BE2C (cell line): ENCODE measurements around the gene FOSB.
A peak's percentile ranks its signal among the peaks of the same experiment; 100 is the strongest.

ENCODE experiments used
- DNase-seq: peaks from one replicate; pipeline ENCODE4 v3.0.0-alpha.2; 2020
- H3K27me3 ChIP-seq: fragments of 250-450 bp; sonication (Bioruptor Pico); 2 replicates; pipeline ENCODE4 v1.5.1; 2020; ENCODE audit warnings: mild to moderate bottlenecking
- H3K36me3 ChIP-seq: fragments of 250-450 bp; sonication (Bioruptor Pico); 2 replicates; pipeline ENCODE4 v1.5.1; 2020; ENCODE audit warnings: mild to moderate bottlenecking
- H3K4me1 ChIP-seq: fragments of 250-450 bp; sonication (Bioruptor Pico); 2 replicates; pipeline ENCODE4 v1.5.1; 2020
- H3K4me3 ChIP-seq: 2 replicates; pipeline ENCODE4 v1.5.1; 2011; ENCODE audit warnings: low read depth, low read length
- H3K9me3 ChIP-seq: fragments of 250-450 bp; sonication (Bioruptor Pico); 2 replicates; pipeline ENCODE4 v1.5.1; 2020
- CTCF ChIP-seq: IDR thresholded peaks from 2 replicates; pipeline ENCODE4 v1.5.1; 2012; ENCODE audit warnings: mild to moderate bottlenecking, low read depth, low read length

Gene FOSB

DNA sequence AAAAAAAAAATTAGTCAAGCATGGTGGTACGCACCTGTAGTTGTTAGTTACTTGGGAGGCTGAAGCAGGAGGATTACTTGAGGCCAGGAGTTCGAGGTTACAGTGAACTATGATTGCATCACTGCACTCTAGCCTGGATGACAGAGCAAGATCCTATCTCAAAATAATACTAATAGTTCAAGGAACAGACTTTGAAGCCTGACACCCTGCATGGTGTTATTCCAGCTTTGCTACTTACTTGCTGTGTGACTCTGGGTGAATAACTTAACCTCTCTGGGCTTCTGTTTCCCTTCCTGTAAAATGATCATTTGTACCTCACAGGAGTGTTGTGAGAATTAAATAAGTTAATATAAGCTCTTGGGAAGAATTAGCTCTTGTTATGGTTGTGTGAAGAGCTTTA, 3.5 kb upstream of the FOSB start:
- no peaks in the 10 kb centered on the region for H3K36me3 ChIP-seq
- no peaks in the 10 kb centered on the region for H3K9me3 ChIP-seq
- no peaks in the 10 kb centered on the region; the same call in 1 of the 2 replicates for H3K27me3 ChIP-seq
- H3K4me1 ChIP-seq = no peaks in the 10 kb centered on the region; the same call in 1 of the 2 replicates
- no peak overlapping the region for H3K4me3 ChIP-seq
- TF ChIP-seq CTCF = no peak
- no peak for DNase-seq

DNA sequence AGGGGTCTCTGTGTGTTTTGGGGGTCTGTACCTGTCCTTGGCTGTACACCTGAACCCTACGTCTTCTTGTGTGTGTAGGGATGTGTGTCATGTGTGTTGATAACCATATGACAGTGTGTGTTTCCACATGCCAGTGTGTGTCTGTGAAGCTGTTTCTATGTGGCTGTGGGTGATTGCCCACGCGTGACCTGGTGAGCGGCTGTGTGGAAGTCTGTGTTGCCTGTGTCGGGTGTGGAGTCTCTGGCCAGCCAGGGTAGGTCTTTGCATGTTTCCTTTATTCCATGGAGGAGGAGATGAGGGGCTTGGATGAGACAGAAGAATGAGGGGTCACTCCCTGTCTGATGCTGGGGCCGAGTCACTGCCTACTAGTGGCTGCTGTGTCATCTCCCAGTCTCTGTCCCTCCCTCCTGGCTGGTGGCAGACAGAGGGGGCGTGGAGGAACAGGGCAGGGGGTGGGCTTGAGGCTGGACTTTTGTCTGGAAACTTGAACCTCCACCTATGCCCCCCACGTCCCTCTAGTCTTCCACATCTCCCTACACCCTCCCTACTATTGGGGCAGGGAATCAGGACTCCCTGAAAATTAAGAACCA, 2.8 kb upstream of the FOSB start:
- DNase-seq = no peak
- Histone ChIP-seq H3K4me3 (no peak overlapping the region), H3K27me3 (no peaks in the 10 kb centered on the region), H3K4me1 (no peaks in the 10 kb centered on the region; the same call in 1 of the 2 replicates), H3K36me3 (no peaks in the 10 kb centered on the region), H3K9me3 (no peaks in the 10 kb centered on the region)
- TF ChIP-seq CTCF = no peak

GRCh38 chr19:45467115-45467455, 711 bp upstream of the FOSB start:
- Histone ChIP-seq H3K4me3 (peak overlapping the region; percentile 70), H3K4me1 (no peaks in the 10 kb centered on the region; the same call in 1 of the 2 replicates), H3K9me3 (no peaks in the 10 kb centered on the region), H3K36me3 (no peaks in the 10 kb centered on the region), H3K27me3 (peaks cover 1% of the 10 kb centered on the region; the same call in 1 of the 2 replicates)
- no peak; the same call in 1 of the 2 replicates for TF ChIP-seq CTCF
- DNase-seq = no peak

DNA sequence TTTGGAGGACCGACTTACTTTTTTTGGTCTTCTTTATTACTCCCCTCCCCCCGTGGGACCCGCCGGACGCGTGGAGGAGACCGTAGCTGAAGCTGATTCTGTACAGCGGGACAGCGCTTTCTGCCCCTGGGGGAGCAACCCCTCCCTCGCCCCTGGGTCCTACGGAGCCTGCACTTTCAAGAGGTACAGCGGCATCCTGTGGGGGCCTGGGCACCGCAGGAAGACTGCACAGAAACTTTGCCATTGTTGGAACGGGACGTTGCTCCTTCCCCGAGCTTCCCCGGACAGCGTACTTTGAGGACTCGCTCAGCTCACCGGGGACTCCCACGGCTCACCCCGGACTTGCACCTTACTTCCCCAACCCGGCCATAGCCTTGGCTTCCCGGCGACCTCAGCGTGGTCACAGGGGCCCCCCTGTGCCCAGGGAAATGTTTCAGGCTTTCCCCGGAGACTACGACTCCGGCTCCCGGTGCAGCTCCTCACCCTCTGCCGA, 409 bp downstream of the FOSB start:
- Histone ChIP-seq H3K4me1 (no peaks in the 10 kb centered on the region; the same call in 1 of the 2 replicates), H3K27me3 (peaks cover 10% of the 10 kb centered on the region; the same call in 1 of the 2 replicates), H3K4me3 (peak overlapping the region; percentile 70), H3K36me3 (no peaks in the 10 kb centered on the region), H3K9me3 (no peaks in the 10 kb centered on the region)
- no peak for TF ChIP-seq CTCF
- no peak for DNase-seq

- no peaks in the 10 kb centered on the region for H3K36me3 ChIP-seq
- no peak for TF ChIP-seq CTCF
- no peaks in the 10 kb centered on the region; the same call in 1 of the 2 replicates for H3K4me1 ChIP-seq
- H3K4me3 ChIP-seq = peak overlapping the region; percentile 70
- no peaks in the 10 kb centered on the region for H3K9me3 ChIP-seq
- peak; percentile 34 for DNase-seq
- peaks cover 12% of the 10 kb centered on the region for H3K27me3 ChIP-seq
Measured at GRCh38 chr19:45468803-45469131, 971 bp downstream of the FOSB start.

DNA sequence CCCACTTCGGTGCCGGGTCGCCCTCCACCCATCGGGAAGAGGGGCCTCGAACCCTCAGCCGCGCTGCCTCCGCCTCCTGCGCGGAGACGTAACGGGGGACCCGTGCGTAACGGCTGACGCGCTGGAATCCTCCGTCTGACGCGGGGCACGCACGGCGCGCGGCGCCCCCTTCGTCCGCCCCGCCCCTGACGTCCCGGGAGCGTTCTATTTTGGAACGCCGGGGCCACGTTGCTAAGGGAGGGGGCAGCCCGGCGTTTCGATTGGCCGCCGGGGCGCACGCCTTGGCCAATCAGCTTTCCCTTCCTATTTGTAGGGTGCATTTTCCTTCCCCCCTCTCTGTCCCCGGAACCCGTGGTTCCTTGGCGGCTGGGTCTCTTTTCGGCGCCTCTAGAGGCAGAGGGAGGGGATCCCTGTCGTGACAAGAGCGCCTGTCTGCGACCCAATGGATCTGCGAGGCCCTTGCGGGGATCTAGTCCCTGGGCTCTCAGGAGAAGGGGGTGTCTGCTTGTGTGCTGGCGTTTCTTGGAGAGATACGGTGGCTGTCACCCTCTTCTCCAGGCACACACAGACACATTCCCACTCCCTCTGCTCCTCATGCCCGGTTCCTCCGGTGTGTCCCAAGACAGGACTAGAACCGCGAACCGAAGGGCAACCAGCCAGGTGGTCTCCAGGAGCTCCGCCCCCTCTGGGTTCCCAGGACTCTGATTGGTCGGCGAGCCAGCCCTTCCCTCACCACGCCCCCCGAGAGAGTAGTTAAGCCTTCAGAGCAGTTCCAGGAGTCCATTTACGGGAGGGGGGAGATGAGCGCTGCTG, 1.5 kb downstream of the FOSB start:
- Histone ChIP-seq H3K9me3 (no peaks in the 10 kb centered on the region), H3K36me3 (no peaks in the 10 kb centered on the region), H3K27me3 (peaks cover 18% of the 10 kb centered on the region), H3K4me3 (peak overlapping the region; percentile 70), H3K4me1 (no peaks in the 10 kb centered on the region; the same call in 1 of the 2 replicates)
- no peak for TF ChIP-seq CTCF
- DNase-seq = peak; percentile 95
